ENCODE measurements around the gene ZSWIM5.
A peak's percentile ranks its signal among the peaks of the same experiment; 100 is the strongest.
"Not testable (repeated sequence)": the region's sequence is repeated elsewhere in the genome, so short reads cannot be mapped to it uniquely, and the experiment has no call there.

The ZSWIM5 gene

DNA sequence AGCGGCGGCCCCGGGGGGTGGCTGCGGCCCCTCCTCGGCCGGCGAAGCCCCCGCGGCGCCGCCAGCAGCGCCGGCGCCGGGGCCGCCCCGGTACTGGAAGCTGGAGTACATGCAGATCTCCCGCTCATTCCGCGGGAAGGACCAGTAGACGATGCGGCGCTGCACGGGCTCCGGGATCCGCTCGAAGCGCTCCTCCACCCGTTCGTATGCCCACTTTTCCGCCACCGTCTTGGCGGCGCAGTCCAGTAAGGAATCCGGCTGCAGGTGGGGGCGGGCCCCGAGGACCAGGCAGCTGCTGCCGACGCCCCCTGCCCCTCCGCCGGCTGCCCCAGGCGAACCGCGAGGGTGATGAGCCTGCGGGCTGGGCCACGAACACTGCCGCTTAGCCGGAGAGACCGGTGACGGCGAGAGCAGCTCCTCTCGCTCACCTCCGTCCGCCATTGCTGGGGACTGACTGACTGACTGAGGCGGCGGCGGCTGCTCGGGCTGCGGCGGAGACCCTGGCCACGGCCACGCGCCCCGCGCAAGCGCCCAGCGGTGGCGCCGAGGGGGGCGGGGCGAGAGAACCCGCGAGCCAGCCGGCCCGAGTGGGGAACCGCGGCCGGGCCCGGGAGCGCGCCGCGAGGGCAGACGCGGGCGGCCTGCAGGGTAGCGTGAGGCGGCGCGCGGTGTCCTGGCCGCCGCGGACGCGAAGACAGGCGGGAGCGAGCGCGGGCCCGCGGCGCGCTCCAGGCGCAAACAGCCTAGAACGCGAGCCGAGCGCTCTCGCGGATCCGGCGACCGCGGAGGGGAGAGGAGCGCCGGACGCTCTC, at the start of gene ZSWIM5:
ZSWIM5 (minus strand) TSS at position 696 of the 812 bp plus-strand sequence; CDS start at position 441, 255 bp downstream.
- Mint-ChIP-seq H3K27ac (peak within 1 kb of the TSS; percentile 60), H3K36me3 (ENCODE audit: low read depth) (no peaks in the 10 kb centered on the region), H3K27me3 (peaks cover 25% of the 10 kb centered on the region), H3K4me3 (peak within 1 kb of the TSS; percentile 86), H3K9me3 (no peaks in the 10 kb centered on the region), H3K4me1 (ENCODE audit: low read depth) (peaks cover 38% of the 10 kb centered on the region)
- peak; percentile 81 for DNase-seq

DNA sequence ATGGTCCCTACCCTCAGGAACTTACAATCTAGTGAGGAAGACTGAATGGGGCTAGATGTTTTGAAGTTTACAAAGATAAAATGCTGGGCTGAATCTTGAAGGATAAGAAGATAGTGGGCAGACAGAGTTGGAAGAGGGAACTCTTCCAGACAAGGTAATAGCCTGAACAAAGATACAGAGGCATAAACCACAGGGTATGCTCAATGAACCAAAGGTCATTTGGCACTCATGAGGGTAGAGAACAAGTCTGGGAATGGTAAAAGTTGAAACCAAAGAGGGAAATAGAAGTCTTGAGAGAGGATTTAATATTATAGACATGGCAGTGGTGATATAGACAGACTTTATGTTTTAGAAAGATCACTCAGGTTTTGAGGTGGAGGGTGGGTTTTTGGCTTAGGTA, 48.1 kb upstream of the ZSWIM5 start:
- no peaks in the 10 kb centered on the region for H3K4me1 Mint-ChIP-seq (ENCODE audit: low read depth)
- no peak for DNase-seq
- peaks cover 14% of the 10 kb centered on the region for H3K27me3 Mint-ChIP-seq
- no peak overlapping the region for H3K27ac Mint-ChIP-seq
- H3K4me3 Mint-ChIP-seq = no peak overlapping the region
- H3K9me3 Mint-ChIP-seq = peaks cover 25% of the 10 kb centered on the region
- peaks cover 12% of the 10 kb centered on the region for H3K36me3 Mint-ChIP-seq (ENCODE audit: low read depth)

DNA sequence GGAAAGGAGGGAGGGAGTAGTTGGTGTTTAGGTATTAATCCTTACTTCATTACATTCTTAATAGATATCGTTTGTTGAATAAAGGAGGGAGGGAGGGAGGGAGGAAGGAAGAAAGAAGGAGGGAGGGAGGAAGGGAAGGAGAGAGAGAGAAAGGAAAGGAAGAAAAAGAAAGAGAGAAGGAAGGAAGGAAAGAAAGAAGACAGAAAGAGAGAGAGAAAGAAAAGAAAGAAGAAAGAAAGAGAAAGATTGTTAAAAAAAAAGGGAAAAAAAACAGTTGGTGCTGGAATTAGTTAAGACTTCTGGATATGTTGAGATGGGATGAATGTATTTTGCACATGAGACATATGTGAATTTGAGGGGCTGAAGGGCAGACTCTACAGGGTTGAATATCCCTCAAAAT, 44.1 kb upstream of the ZSWIM5 start:
- Mint-ChIP-seq H3K36me3 (ENCODE audit: low read depth) (peaks cover 3% of the 10 kb centered on the region), H3K4me1 (ENCODE audit: low read depth) (peaks cover 21% of the 10 kb centered on the region), H3K27me3 (peaks cover 14% of the 10 kb centered on the region), H3K4me3 (no peak overlapping the region), H3K27ac (no peak overlapping the region), H3K9me3 (peaks cover 10% of the 10 kb centered on the region)
- no peak for DNase-seq

DNA sequence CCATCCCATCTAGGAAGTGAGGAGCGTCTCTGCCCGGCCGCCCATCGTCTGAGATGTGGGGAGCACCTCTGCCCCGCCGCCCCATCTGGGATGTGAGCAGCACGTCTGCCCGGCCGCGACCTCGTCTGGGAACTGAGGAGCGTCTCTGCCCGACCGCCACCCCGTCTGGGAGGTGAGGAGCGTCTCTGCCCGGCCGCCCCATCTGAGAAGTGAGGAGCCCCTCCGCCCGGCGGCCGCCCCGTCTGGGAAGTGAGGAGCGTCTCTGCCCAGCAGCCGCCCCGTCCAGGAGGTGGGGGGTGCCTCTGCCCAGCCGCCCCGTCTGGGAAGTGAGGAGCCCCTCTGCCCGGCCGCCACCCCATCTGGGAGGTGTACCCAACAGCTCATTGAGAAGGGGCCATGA, 41.6 kb upstream of the ZSWIM5 start:
- not testable (repeated sequence) for H3K27ac Mint-ChIP-seq; H3K4me3 Mint-ChIP-seq; H3K36me3 Mint-ChIP-seq (ENCODE audit: low read depth); DNase-seq
- H3K27me3 Mint-ChIP-seq = peaks cover 11% of the 10 kb centered on the region
- peaks cover 14% of the 10 kb centered on the region for H3K9me3 Mint-ChIP-seq
- H3K4me1 Mint-ChIP-seq (ENCODE audit: low read depth) = peaks cover 22% of the 10 kb centered on the region

DNA sequence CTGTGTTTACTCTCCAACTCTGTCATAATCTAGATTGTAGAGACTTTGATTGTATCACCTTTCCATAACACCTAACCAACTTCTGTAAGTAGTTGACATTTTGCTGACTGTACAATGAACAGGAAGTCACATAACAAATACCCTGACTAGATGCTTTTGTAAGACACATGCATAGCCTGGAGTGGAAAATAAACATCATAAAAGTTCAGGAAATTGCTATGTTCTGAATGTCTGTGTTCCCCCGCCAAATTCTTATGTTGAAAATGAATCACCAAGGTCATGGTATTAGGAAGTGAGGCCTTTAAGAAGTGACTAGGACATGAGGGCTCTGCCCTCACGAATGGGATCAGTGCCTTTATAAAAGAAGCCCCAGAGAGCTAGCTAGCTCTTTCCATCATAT, 40.4 kb upstream of the ZSWIM5 start:
- no peak for DNase-seq
- peak overlapping the region; percentile 86 for H3K27ac Mint-ChIP-seq

DNA sequence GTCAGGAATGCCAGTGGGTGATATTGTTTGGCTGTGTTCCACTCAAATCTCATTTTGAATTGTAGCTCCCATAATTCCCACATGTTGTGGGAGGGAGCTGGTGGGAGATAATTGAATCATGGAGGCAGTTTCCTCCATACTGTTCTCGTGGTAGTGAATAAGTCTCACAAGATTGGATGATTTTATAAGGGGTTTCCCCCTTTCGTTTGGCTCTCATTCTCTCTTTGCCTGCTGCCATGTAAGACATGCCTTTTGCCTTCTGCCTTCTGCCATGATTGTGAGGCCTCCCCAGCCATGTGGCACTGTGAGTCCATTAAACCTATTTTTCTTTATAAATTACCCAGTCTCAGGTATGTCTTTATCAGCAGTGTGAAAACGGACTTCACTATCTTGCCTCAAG, 40.0 kb upstream of the ZSWIM5 start:
- peak overlapping the region; percentile 86 for H3K27ac Mint-ChIP-seq
- not testable (repeated sequence) for DNase-seq; H3K4me3 Mint-ChIP-seq; H3K36me3 Mint-ChIP-seq (ENCODE audit: low read depth); H3K27me3 Mint-ChIP-seq
- peaks cover 14% of the 10 kb centered on the region for H3K9me3 Mint-ChIP-seq
- H3K4me1 Mint-ChIP-seq (ENCODE audit: low read depth) = peaks cover 22% of the 10 kb centered on the region

More for the DNA sequence above, 40.4 kb upstream of the ZSWIM5 start:
- Mint-ChIP-seq H3K4me3 (no peak overlapping the region), H3K9me3 (peaks cover 14% of the 10 kb centered on the region), H3K4me1 (ENCODE audit: low read depth) (peaks cover 22% of the 10 kb centered on the region), H3K36me3 (ENCODE audit: low read depth) (peaks cover 5% of the 10 kb centered on the region), H3K27me3 (peaks cover 7% of the 10 kb centered on the region)

DNA sequence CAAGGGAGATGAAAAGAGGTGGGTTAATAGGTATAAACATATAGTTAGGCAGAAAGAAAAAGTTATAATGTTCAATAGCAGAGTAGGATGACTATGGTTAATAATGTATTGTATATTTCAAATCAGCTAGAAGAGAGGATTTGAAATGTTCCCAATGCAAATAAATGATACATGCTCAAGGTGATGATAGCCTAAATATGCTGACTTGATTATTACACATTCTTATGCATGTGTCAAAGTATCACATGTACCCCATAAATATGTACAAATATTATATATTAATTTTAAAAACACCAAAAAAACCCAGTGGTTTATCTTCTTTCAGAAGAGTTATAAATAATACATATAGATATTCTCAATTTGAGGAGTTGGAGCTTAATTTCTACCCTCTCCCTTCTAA, 38.3 kb upstream of the ZSWIM5 start:
- Mint-ChIP-seq H3K9me3 (peaks cover 20% of the 10 kb centered on the region), H3K36me3 (ENCODE audit: low read depth) (peaks cover 7% of the 10 kb centered on the region), H3K27me3 (no peaks in the 10 kb centered on the region), H3K4me1 (ENCODE audit: low read depth) (peaks cover 22% of the 10 kb centered on the region), H3K27ac (no peak overlapping the region), H3K4me3 (no peak overlapping the region)
- no peak for DNase-seq

DNA sequence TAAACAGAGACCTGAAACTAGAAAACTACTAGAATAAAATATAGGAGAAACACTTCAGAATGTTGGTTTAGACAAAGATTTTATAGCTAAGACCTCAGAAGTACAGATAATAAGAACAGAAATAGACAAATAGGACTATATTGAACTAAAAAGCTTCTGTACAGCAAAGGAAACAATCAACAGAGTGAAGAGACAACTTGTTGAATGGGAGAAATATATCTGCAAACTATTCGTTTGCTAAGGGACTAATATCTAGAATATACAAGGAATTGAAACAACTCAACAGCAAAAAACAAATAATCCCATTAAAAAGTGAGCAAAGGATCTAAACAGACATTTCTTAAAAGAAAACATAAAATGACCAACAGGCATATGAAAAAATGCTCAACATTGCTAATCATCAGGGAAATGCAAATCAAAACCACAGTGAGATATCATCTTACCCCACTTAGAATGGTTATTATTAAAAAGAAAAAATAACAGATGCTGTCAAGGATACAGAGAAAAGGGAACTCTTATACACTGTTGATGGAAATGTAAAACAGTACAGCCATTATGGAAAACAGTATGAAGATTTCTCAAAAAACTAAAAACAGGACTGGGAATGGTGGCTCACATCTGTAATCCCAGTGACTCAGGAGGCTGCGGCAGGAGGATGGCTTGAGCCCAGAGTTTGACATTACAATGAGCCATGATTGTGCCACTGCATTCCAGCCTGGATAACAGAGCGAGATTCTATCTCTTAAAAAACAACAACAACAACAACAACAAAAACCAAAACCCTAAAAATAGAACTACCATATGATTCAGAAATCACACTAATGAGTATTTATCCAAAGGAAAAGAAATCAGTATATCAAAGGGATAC, 37.3 kb upstream of the ZSWIM5 start:
- Mint-ChIP-seq H3K4me1 (ENCODE audit: low read depth) (peaks cover 22% of the 10 kb centered on the region), H3K36me3 (ENCODE audit: low read depth) (peaks cover 7% of the 10 kb centered on the region), H3K9me3 (peaks cover 20% of the 10 kb centered on the region), H3K27ac (no peak overlapping the region), H3K4me3 (no peak overlapping the region), H3K27me3 (no peaks in the 10 kb centered on the region)
- no peak for DNase-seq

DNA sequence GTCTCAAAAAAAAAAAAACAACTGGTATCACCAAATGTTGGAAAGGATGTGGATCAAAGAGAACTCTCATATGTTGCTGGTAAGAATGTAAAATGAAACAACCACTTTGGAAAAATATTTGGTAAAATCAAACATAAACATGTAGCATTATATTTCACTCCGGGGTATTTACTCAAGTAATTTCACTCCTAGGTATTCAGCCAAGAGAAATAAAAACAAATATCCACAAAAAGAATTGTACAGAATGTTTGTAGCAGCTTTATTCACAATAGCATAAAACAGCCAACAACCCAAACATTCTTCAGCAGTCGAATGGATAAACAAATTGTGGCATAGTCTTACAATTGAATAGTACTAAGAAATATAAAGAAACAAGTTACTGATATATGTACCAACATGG, 32.4 kb upstream of the ZSWIM5 start:
- DNase-seq = no peak
- Mint-ChIP-seq H3K36me3 (ENCODE audit: low read depth) (peaks cover 4% of the 10 kb centered on the region), H3K4me3 (no peak overlapping the region), H3K4me1 (ENCODE audit: low read depth) (no peaks in the 10 kb centered on the region), H3K9me3 (peaks cover 12% of the 10 kb centered on the region), H3K27me3 (no peaks in the 10 kb centered on the region), H3K27ac (no peak overlapping the region)

DNA sequence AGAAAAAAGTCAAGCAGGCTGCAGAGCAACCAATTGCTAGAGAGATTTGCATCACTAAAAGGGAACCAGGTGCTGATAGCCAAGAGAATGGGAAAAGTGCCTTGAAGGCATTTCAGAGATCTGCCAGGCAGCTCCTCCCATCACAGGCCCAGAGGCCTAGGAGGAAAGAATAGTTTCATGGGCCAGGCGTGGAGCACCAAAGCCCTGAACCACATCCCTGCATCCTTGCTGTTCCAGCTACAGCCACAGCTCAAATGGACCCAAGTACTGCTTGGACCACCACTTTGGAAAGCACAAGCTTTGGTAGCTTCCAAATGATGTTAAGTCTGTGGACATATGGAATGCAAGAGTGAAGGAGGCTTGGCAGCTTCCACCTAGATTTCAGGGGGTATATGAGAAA, 29.7 kb upstream of the ZSWIM5 start:
- Mint-ChIP-seq H3K27ac (no peak overlapping the region), H3K4me1 (ENCODE audit: low read depth) (no peaks in the 10 kb centered on the region), H3K9me3 (peaks cover 12% of the 10 kb centered on the region), H3K27me3 (no peaks in the 10 kb centered on the region), H3K4me3 (no peak overlapping the region), H3K36me3 (ENCODE audit: low read depth) (no peaks in the 10 kb centered on the region)
- DNase-seq = no peak

DNA sequence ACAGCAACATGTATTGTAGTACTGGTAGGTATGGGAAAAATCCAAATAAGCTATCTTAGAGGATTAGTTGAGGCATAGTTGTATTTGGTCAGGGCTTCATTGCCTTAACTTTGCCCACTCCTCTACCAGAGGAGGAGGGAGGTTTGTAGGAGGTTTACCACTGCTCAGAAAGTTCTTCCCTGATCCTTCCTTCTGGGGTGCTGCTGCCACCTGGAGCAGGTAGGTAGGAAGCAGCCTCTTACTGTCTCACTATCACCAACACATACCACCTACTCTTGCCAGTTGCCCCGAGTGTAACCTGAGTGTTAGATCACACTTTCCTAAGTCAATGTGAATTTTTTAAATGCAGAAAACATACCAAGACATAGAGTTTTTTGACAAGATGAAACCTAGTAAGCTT, 24.1 kb upstream of the ZSWIM5 start:
- Mint-ChIP-seq H3K36me3 (ENCODE audit: low read depth) (no peaks in the 10 kb centered on the region), H3K27me3 (no peaks in the 10 kb centered on the region), H3K27ac (no peak overlapping the region), H3K4me1 (ENCODE audit: low read depth) (no peaks in the 10 kb centered on the region), H3K9me3 (no peaks in the 10 kb centered on the region), H3K4me3 (no peak overlapping the region)
- no peak for DNase-seq

DNA sequence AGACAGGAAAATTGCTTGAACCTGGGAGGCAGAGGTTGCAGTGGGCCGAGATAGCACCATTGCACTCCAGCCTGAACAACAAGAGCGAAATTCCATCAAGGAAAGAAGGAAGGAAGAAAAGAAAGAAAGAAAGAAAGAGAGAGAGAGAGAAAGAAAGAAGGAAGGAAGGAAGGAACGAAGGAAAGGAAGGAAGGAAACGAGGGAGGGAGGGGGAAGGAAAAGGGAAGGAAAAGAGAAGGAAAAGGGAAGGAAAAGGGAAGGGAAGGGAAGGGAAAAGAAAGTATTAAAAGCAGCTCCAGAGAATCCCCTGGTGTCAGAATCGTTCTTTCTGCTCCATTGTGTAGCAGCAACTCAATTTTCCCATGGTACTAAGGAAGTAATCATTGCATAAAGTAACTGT, 19.2 kb upstream of the ZSWIM5 start:
- Mint-ChIP-seq H3K9me3 (no peaks in the 10 kb centered on the region), H3K27me3 (no peaks in the 10 kb centered on the region), H3K36me3 (ENCODE audit: low read depth) (no peaks in the 10 kb centered on the region), H3K4me3 (no peak overlapping the region), H3K27ac (no peak overlapping the region), H3K4me1 (ENCODE audit: low read depth) (no peaks in the 10 kb centered on the region)
- DNase-seq = no peak

DNA sequence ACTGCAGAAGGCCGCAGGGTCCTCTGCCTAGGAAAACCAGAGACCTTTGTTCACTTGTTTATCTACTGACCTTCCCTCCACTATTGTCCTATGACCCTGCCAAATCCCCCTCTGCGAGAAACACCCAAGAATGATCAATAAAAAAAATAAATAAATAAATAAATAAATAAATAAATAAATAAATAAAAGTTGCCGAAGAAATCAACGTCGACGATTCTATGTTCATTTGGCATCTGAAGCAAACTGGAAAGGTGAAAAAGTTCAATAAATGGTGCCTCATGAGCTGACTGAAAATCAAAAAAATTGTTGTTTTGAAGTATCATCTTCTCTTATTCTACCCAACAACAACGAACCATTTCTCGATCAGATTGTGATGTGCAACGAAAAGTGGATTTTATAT, 17.3 kb upstream of the ZSWIM5 start:
- H3K36me3 Mint-ChIP-seq (ENCODE audit: low read depth); H3K4me3 Mint-ChIP-seq; DNase-seq; H3K9me3 Mint-ChIP-seq; H3K27ac Mint-ChIP-seq; H3K4me1 Mint-ChIP-seq (ENCODE audit: low read depth); H3K27me3 Mint-ChIP-seq: not testable (repeated sequence)

DNA sequence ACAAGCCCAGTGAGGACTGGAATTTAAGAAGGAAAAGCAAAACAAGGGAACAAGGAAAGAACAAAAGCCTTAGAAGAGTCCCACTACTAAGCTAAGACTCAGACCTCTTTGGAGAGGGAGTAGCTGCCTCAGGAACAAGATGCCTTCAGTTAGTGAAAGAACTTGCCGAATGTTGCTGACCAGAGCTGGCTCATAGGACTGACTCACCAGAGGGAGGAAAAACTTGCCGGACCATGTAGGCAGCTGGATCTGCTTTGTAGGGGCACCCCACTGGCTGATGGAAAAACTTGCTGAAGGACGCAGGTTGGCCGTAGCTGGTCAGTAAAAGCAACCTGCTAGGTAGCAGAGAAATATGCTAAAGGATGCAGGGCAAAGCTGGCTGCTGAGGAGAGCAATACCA, 15.3 kb upstream of the ZSWIM5 start:
- Mint-ChIP-seq H3K4me1 (ENCODE audit: low read depth) (no peaks in the 10 kb centered on the region), H3K36me3 (ENCODE audit: low read depth) (no peaks in the 10 kb centered on the region), H3K27ac (no peak overlapping the region), H3K27me3 (no peaks in the 10 kb centered on the region), H3K9me3 (no peaks in the 10 kb centered on the region), H3K4me3 (no peak overlapping the region)
- DNase-seq = no peak

DNA sequence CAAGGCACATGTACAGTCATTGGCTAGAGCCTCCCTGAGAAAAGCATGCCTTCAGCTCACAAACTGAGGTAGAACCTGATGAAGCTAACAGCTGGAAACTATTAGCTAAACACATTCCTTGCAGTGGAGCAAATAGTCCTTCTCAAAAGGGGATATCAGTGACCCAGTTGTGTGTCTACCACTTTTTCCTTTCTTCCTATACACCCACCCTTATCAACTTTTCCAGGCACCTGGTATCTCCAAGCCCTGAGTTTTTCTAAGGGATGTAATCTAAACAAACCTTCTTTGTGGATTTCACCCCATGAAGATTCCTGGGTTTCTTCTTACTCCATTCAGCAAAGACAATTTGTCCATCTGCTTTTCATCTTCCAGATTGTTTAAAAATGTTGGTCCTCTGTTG, 10.5 kb upstream of the ZSWIM5 start:
- DNase-seq = no peak
- H3K27ac Mint-ChIP-seq = no peak overlapping the region
- H3K9me3 Mint-ChIP-seq = no peaks in the 10 kb centered on the region
- no peaks in the 10 kb centered on the region for H3K27me3 Mint-ChIP-seq
- no peaks in the 10 kb centered on the region for H3K4me1 Mint-ChIP-seq (ENCODE audit: low read depth)
- H3K36me3 Mint-ChIP-seq (ENCODE audit: low read depth) = no peaks in the 10 kb centered on the region
- H3K4me3 Mint-ChIP-seq = no peak overlapping the region

Data from activated T-cell treated with anti-CD3 and anti-CD28 coated beads, Interleukin-2, amount 50 U/mL, for 24 hours (primary cell).